GM12891 (cell line): Measurements from ENCODE around the gene FGF21.

Experiments used
- POLR2A ChIP-seq: IDR thresholded peaks from 2 replicates; pipeline ENCODE4 v1.6.1; 2011; ENCODE audit warnings: low read depth, low read length, control low read depth
- POLR2AphosphoS5 ChIP-seq: IDR thresholded peaks from 2 replicates; pipeline ENCODE4 v1.6.1; 2011; ENCODE audit warnings: low read depth, low read length, control low read depth

DNA sequence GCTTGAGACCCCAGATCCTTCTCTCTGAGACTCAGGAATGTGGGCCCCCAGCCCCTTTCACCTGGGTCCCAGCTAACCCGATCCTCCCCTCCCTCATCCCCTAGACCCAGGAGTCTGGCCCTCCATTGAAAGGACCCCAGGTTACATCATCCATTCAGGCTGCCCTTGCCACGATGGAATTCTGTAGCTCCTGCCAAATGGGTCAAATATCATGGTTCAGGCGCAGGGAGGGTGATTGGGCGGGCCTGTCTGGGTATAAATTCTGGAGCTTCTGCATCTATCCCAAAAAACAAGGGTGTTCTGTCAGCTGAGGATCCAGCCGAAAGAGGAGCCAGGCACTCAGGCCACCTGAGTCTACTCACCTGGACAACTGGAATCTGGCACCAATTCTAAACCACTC, 463 bp downstream of the FGF21 start:
- TF ChIP-seq POLR2AphosphoS5 (no peak), POLR2A (no peak)
